Suprapubic skin (tissue), 4 donors: Measurements from ENCODE around the gene P2RX7.

ENCODE experiments used
- CTCF ChIP-seq, 2 donors: fragments of 200-600 bp in 1 of 2; fragments of 450-650 bp in 1 of 2; sonication (generic) in 1 of 2; IDR thresholded peaks; one replicate each; pipeline ENCODE4 v1.5.1; 2016 to 2019; ENCODE audit warnings: antibody characterized with exemption in 2 of 2, mild to moderate bottlenecking in 1 of 2, moderate library complexity in 1 of 2
- EP300 ChIP-seq: sonication (generic); formaldehyde crosslinking; IDR thresholded peaks from one replicate; pipeline ENCODE4 v1.6.1; 2017; ENCODE audit warnings: antibody characterized with exemption
- POLR2A ChIP-seq, 2 donors: fragments of 450-650 bp; IDR thresholded peaks; one replicate each; pipeline ENCODE4 v1.6.1; 2017; ENCODE audit warnings: antibody characterized with exemption in 2 of 2, mild to moderate bottlenecking in 2 of 2, moderate library complexity in 2 of 2
- POLR2AphosphoS5 ChIP-seq, 3 donors: sonication (generic); formaldehyde crosslinking; IDR thresholded peaks; one replicate each; pipeline ENCODE4 v1.6.1; 2017; ENCODE audit warnings: antibody characterized with exemption in 3 of 3

DNA sequence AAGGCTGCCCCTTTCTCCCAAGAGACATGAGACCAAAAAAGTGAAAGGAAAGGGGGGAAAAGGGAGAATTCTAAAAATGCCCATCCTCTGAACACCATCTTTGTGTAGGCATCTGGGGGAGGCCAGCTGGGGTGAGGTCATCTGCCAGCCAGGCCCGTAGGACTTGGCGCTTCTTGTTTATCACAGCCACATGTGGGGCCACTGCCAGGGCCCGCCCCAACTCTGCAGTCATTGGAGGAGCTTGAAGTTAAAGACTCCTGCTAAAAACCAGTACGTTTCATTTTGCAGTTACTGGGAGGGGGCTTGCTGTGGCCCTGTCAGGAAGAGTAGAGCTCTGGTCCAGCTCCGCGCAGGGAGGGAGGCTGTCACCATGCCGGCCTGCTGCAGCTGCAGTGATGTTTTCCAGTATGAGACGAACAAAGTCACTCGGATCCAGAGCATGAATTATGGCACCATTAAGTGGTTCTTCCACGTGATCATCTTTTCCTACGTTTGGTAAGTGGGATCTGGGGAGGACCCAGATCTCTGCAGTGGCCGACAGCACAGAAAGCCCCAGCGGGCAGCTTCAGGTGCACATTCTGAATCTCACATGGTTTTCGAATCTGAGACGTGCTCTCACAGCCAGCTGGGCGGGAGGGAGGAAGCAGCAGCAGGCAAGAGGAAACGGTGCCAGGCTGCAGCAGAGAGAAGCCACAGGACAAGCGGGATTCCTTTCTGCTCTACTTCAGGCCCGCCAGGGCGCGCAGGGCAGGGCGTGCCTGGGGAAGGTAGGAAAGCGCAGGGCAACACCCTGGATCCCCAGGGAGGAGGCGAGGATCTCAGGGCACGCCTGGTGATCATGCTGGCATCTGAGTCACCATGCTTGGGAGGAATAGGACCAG, at the start of gene P2RX7:
- TF ChIP-seq CTCF (IDR thresholded peaks at IDR 0.05) (no peak), POLR2A (IDR thresholded peaks at IDR 0.05) (no peak), EP300 (no peak), POLR2AphosphoS5 (IDR thresholded peaks at IDR 0.05) (peak in 2 of 3 donors; percentile 63)
